ENCODE data around the gene RAB18. TPM values are rescaled to one million over a fixed set of nuclear protein-coding genes. Genes with fewer than 3 reads are reported as not detected.

The RAB18 gene
- 82.5 and 89.4 TPM in 2 replicates for total RNA-seq (2021)
- long read RNA-seq, full-length matches to known transcripts, result 405 of 415 reads
- long read RNA-seq, partial matches to known transcripts, result 1 of 415 reads
- long read RNA-seq, other reads (novel, unspliced or antisense), result 9 of 415 reads

GRCh38 chr10:27504007-27504807, at the start of gene RAB18:
RAB18 (plus strand) TSS chr10:27504304; CDS start chr10:27504370, 66 bp downstream.
- peaks cover 2% of the 10 kb centered on the region for H3K27me3 Mint-ChIP-seq (ENCODE audit: low read depth)
- WGBS (ENCODE audit: extremely low coverage, insufficient read length, low lambda C conversion rate), result no CpG with 5 or more reads among the region's 71 CpGs
- Histone ChIP-seq H2BK120ac (ENCODE audit: low read depth, low read length, poor library complexity, severe bottlenecking) (no peak within 1 kb of the TSS), H3K9me3 (ENCODE audit: control insufficient read depth, low read depth, low read length) (no peaks in the 10 kb centered on the region), H2BK15ac (ENCODE audit: low read depth, low read length) (no peak within 1 kb of the TSS), H3K14ac (ENCODE audit: insufficient read depth, low read length) (peak within 1 kb of the TSS; percentile 80; the same call in 1 of the 2 replicates), H3K4me2 (ENCODE audit: insufficient read depth, insufficient read length, low read length) (peak within 1 kb of the TSS; percentile 65), H2BK20ac (ENCODE audit: low read depth, low read length, poor library complexity, severe bottlenecking) (no peak within 1 kb of the TSS), H3K79me1 (ENCODE audit: insufficient read depth, low read depth, low read length, poor library complexity, severe bottlenecking) (peaks cover 6% of the 10 kb centered on the region), H2AFZ (ENCODE audit: low read length) (no peak within 1 kb of the TSS), H3K27me3 (ENCODE audit: insufficient read depth, low read length) (no peaks in the 10 kb centered on the region), H4K20me1 (ENCODE audit: control insufficient read depth, insufficient read depth, insufficient read length) (no peaks in the 10 kb centered on the region), H3K23me2 (ENCODE audit: insufficient read length, low read depth, low read length, poor library complexity, severe bottlenecking) (no peaks in the 10 kb centered on the region), H3K27ac (ENCODE audit: insufficient read length, low read depth, low read length) (no peak within 1 kb of the TSS), H2AK5ac (ENCODE audit: insufficient read length, low read length) (no peak within 1 kb of the TSS), H3K79me2 (ENCODE audit: insufficient read depth, low read length) (peaks cover 14% of the 10 kb centered on the region; the same call in 1 of the 2 replicates), H2BK12ac (ENCODE audit: insufficient read length, low read depth, low read length) (no peak within 1 kb of the TSS), H3K23ac (ENCODE audit: insufficient read length, low read depth, low read length) (no peak within 1 kb of the TSS), H3K4me1 (ENCODE audit: insufficient read depth, low read length) (no peaks in the 10 kb centered on the region), H3T11ph (ENCODE audit: low read length) (no peak within 1 kb of the TSS), H2BK5ac (ENCODE audit: insufficient read length, low read length) (no peak within 1 kb of the TSS), H4K91ac (ENCODE audit: insufficient read length, low read depth, low read length) (no peak within 1 kb of the TSS), H4K5ac (ENCODE audit: insufficient read length, low read depth, low read length) (no peak within 1 kb of the TSS), H3K9ac (ENCODE audit: extremely low read depth, insufficient read length, low read length) (peak within 1 kb of the TSS; percentile 87), H4K8ac (replicated peaks; ENCODE audit: insufficient read length, low read depth, low read length) (no peak within 1 kb of the TSS), H3K4ac (ENCODE audit: low read depth, low read length) (no peak within 1 kb of the TSS), H3K56ac (ENCODE audit: insufficient read length, low read depth, low read length) (no peak within 1 kb of the TSS), H3K18ac (ENCODE audit: insufficient read length, low read depth, low read length) (peak within 1 kb of the TSS; percentile 76)
- H3K4me1 Mint-ChIP-seq, result peaks cover 16% of the 10 kb centered on the region in 2 experiments
- no peak for TF ChIP-seq CTCF (conservative IDR thresholded peaks at IDR 0.05)
- peak within 1 kb of the TSS; percentile 69 to 98 (median 89) for H3K27ac Mint-ChIP-seq
- no peaks in the 10 kb centered on the region; a peak in 1 of 5 replicates for H3K9me3 Mint-ChIP-seq
- peak; percentile 98 for DNase-seq
- H3K36me3 Mint-ChIP-seq (ENCODE audit: insufficient read depth in 1 of 3, low read depth in 3 of 3), result peaks cover 0 to 4% (median 0%) of the 10 kb centered on the region in 3 experiments; a peak in 2 of 7 replicates
- H3K4me3 Mint-ChIP-seq, result peak within 1 kb of the TSS; percentile 98 to 99
